NCI-H1694 (cell line): Measurements from ENCODE around the gene CTNNA3.

Source experiments
- DNase-seq: peaks from one replicate; lab custom pipeline; 2025; lab: John Stamatoyannopoulos, UW

The CTNNA3 gene

DNA sequence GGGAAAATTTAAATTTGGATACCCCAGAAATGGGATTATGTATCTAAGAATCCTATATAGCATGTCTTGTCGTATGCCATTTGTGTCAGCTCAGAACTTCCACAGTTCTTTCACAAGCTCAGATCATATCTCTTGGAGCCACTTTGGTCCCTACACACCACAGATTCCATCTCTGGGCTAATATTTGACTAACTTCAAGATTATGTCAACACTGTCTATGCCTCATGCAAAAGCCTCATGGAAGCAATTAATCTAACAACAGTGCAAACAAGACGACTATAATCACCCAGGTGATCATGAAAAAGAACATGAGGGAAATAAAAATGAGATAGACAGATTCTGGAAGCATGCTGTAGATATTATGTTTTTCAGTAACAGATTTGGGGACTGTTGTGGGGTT lies 581.0 kb downstream of the CTNNA3 start:
- no peak for DNase-seq

DNA sequence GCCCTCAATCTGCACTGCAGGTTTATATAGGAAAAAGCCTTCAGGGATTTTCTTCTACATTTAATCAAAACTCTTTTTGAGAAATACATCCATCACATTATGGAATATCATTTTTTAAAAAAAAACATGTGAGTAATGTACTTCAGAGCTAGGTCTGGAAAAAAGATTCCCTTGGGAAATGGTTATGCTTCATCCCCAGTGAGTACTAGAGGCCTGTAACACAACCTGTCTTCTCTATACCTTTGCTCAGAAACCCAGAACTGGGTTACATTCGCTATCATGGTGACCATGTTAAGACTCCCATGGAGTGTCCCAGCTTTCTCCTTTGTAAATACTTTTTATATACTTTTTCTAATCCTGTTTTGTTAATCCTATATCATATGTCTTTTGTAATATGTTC lies 583.2 kb downstream of the CTNNA3 start:
- DNase-seq, result no peak

- DNase-seq, result no peak
These were observed 585.7 kb downstream of the CTNNA3 start for GRCh38 chr10:67110286-67110685.

DNA sequence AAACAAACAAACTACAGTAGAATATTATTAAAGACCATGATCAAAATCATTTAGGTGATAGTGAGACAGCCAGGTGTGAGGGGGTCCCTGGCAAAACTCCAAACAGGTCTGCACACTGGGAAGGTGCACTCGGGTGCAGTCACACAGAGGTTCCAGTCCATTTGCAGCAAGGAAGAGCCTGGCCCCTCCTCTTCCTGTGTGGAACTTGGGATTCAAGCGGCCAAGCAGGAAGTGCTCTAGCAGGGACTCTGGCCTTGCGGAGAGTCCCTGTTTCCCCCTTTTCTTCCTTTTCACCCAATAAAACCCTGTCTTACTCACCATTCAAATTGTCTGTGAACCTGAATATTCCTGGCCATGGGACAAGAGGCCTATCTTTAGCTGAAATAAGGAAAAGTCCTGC lies 588.3 kb downstream of the CTNNA3 start:
- DNase-seq, result no peak

- no peak for DNase-seq
These were observed 595.0 kb downstream of the CTNNA3 start for GRCh38 chr10:67100951-67101350.

- no peak for DNase-seq
These were observed 597.5 kb downstream of the CTNNA3 start for GRCh38 chr10:67098461-67098860.

DNA sequence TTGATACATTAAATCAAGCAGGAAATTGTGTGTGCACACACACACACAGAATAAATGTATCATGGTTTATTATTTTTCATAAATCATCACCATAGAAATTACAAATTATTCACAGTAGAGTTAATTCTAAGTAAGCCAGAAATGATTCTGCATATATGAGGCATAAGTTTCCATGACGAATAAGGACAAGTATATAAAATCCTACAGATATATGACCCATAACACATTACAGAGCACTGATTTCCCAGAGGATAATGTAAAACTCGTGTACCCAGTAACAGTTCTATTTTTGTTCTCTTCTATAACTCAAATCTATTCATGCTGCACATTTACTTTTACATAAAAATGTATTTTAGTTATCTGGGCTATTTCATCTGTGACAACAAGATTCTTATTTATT lies 600.5 kb downstream of the CTNNA3 start:
- no peak for DNase-seq

DNA sequence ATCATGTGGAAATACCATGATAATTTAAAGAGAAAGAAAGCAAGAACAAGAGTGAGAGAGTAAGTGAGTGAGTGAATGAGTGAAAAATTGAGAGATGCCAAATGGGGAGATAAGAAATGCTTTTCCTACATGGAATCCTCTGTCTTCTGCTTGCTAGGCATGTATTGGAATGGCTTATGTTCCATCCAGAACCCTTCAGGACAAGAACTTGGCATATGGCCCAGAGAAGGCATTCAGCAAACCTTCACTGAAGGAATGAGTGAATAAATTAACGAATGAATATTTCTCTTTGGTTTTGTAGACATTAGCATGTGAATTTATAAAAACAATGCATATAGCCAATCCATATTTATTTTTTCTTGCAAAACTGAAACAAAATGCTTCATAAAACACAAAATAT lies 608.0 kb downstream of the CTNNA3 start:
- DNase-seq, result no peak

DNA sequence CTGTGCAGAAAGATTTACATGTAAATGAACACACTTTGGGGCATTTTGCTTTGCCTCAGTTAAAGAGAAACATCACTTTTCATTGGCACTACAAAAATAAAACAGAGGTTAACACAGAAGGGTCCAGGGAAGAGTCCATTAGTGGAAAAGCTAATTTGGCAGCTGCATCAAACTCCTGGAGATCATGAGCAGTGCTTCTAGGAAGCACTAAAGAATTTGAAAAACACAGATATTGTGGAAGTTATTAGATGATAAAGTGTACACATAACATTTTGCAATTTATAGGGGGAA lies 608.9 kb downstream of the CTNNA3 start:
- DNase-seq, result no peak

DNA sequence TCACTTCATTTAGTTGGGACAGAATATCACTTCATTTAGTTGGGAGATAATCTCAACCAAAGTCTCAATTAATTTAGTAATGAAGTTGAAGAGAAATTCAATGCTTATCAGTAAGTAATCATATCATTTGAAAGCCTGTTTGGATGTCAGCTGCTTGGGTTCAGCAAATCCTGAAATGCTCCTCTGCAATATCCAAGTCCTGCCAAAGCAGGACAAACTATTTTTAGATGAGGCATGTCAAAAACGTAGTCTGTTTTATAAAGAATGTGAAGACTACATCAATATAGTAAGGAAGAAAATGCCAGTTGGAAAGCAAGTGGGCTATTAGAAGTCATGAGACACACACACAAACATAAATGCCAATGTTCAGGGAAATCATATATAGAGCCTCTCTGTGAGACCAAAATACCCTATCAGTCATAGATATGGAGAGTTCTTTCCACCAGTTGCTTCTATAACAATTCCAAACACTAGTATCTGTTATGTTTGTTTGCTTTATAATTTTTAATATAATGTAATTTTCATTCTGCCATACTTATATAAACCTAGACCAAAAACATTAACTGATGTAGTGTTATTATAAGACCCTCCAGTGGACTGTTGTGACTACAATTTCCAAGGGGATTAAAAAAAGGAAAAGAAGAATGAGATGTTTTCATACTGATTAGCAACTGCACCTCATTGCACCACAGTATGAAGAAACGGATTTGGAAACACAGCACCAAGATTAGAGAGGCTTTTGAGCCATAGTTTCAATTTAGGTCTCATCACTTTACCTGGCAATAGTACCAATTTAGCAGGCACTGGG lies 609.5 kb downstream of the CTNNA3 start:
- DNase-seq, result no peak

DNA sequence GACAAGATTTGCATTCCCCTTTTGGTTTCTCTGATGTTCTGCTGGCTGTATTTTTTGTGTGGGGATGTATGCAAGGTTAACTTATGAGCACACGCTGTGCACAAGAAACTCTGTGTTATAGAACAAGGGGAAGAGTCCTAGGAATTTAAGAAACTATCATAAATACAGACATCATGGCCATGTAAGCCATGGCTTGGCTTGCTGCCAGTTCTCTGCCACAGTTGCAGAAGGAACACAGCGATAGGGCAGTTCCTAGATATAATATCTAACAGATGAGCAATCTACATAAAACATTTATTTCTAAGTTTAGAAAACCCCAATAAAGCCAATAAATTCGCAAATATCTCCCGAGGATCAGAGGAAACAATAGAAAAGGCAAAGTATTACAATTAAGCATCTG lies 616.9 kb downstream of the CTNNA3 start:
- DNase-seq, result no peak

- DNase-seq, result no peak
These were observed 618.6 kb downstream of the CTNNA3 start for GRCh38 chr10:67077376-67077775.

DNA sequence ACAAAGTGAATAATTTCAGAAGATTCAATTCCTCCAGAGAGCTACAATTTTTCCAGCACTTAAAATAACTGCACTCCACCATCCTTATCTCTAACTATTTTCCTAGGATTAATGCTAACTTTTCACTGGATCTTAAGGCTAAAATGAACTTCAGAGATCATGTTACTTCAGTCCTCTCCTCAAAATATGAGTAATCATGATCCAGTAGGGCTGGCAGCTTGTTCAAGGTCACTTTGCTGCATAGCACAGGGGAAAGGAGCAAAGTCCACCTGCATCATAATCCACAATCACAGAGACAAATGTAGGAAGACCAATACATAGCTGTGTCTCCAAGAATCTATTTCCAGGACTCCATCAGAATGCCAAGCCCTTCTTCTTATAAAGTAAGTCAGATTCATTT lies 619.9 kb downstream of the CTNNA3 start:
- no peak for DNase-seq

DNA sequence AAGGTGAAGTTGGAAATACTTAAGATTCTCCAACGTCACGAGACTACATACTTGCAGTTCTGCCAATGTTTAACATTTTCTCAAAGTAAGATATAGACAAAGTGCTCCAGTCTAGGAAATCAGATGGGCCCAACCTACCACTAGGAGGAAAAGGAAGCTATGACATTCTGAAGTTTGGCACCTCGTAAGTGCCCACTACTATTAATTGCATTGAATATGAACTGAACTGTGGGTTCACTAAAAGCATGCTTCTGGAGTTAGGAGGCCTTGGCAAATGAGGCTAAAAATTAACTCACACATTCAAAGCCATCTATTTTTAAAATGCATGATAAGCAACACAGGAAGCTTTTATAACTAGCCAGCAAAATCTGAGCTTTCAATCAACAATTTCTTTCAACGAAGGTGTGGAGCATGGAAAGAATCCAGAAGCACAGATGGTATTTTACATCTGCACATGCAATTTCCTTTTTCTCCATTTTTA lies 620.5 kb downstream of the CTNNA3 start:
- DNase-seq, result no peak

DNA sequence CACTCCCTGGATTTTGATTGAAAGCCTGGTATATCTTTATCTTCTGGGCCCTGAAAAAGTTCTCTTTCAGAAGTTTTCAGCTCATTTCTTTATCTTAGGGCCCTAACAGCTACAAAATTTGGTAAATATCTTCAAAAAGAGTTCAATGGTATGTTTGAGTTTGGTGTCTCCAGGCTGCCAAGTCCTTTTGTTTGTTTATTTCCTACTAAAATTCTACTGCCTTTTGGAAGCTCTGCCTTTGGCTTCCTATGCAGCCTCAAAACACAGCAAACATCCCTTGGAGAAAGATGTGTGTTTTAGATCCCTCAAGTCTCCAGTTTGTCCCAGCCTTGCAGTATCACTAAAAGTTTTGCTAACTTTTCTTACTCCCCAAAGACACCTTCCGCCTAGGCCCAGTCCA lies 623.3 kb downstream of the CTNNA3 start:
- DNase-seq, result no peak

DNA sequence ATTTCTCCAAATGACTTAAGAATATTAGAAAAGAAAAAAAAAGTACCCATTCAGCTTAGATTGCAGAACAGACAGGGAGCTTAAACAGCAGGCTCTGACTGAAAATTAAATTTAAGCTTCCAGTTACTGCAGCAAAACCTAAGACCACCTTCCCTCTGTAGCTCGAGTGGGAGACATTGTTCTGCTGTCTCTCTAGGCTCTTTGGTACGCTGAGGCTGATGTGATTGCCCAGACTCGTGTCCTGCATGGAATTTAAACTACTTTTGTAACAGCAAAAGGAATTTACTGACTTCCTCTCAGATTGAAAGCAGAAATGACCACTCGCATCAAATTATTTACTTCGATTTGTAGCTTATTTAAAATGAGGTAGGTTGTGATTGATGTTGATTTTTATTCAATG lies 645.6 kb downstream of the CTNNA3 start:
- DNase-seq, result no peak

DNA sequence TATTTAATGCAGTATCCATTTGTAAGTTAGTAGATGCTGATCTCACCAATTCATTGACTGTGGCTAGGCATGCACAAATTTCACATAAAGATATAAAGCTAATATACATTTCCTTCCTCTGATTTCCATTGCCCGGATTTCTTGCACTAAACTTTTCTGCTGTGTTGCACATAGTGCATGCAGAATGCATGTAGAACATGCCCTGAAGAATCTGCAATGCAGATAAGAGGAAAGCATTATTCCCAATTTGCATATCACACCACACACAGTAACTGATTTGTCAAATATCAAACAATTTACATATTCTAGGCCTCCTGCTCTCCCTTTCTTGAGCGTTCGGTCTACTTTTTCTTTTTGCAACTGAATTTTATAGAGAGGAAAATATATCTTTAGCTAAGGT lies 646.0 kb downstream of the CTNNA3 start:
- DNase-seq, result no peak

DNA sequence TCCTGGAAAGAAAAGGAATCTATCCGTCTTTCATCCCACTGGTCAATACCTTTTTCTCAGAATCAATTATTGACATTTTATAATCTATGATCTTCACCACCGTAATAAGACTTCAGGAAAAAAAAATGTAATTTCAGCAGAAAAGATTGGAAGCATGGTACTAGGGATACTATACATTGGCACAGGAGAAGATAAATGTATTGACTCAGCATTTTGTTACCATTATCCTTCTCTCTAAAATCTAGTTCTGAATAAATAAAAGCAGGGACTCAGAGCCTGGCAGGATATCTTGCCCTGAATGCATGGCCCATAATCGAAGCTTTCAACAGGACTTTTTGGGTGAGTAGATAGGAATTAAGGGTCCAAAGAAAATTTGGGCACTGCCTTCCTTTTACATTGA lies 649.5 kb downstream of the CTNNA3 start:
- DNase-seq, result no peak

GRCh38 chr10:67045404-67045803 lies 650.6 kb downstream of the CTNNA3 start:
- no peak for DNase-seq

GRCh38 chr10:67043041-67043440 lies 653.0 kb downstream of the CTNNA3 start:
- no peak for DNase-seq

- no peak for DNase-seq
These were observed 659.2 kb downstream of the CTNNA3 start for GRCh38 chr10:67036808-67037207.

DNA sequence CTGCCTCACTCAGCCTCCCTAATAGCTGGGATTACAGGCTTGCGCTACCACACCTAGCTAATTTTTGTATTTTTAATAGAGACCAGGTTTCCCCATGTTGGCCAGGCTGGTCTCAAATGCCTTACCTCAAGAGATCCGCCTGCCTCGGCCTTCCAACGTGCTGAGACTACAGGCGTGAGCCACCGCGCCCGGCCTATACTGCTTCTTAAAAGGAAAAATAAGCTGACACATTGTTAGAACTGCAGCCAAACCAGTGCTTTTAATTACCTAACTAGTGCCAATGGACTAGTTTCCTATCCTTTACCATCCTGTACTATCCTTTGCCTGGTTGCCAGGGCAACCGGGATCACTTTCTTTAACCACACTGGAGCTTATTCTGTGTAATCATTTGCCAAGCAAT lies 662.1 kb downstream of the CTNNA3 start:
- no peak for DNase-seq

DNA sequence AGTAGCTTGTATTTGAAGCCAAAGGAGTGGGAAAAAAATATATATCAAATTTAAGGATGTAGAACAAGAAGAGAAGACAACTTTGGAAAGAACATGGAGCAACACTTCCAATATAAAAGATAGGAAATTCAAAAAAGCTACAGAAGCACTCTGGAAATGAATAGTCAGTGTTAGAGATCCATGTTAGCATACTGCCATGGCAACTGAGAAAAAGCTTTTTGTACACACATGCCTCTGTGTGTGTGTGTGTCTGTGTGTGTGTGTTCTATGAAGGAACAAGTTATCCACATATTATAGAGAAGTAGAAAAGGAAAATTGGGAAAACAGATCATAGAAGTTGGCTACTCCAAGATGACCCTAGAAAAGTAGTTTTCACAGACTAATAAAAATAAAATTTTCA lies 673.9 kb downstream of the CTNNA3 start:
- DNase-seq, result no peak

- DNase-seq, result no peak
These were observed 678.8 kb downstream of the CTNNA3 start for GRCh38 chr10:67017218-67017617.

DNA sequence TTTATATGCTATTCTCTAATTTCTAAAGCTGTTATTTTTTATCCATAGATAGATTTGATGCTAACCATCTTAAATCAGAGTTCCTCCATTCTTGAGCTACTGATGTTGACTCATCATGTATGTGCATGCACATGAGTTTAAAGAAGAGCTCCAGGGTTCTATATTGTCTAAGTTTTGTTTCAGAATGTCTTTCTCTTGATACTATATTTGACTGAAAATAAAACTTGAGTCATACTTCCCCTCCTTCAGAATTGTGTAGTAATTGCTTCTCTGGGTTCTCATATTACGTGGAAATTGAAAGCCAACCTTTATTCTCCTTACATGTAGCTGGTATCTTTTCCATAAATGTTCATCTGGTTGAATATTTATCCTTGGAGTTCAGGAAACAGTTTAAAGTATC lies 680.8 kb downstream of the CTNNA3 start:
- no peak for DNase-seq
